Endothelial cell of umbilical vein (primary cell): ENCODE measurements around the gene CORO2B. TPM values are rescaled to one million over a fixed set of nuclear protein-coding genes. Genes with fewer than 3 reads are reported as not detected.

ENCODE experiments used
- BruUV-seq: library from RNA; stranded (reverse); fragments of 400-500 nt; replicated peaks from 2 replicates; lab custom pipeline; 2021; lab: Mats Ljungman, UMichigan
- CTCF ChIA-PET: fragments of 300-600, 350-600 bp; sonication (Branson Sonifier 250); formaldehyde crosslinking; loops from one replicate; lab custom pipeline; 2021; ENCODE audit warnings: antibody characterized with exemption, inconsistent platforms; lab: Charles Lee
- POLR2A ChIA-PET: fragments of 300-600, 350-600 bp; sonication (Branson Sonifier 250); formaldehyde crosslinking; loops from one replicate; lab custom pipeline; 2021; ENCODE audit warnings: antibody characterized with exemption, inconsistent platforms; lab: Charles Lee
- DNase-seq: peaks from one replicate; pipeline ENCODE4 v3.0.0-alpha.2; 2011; ENCODE audit warnings: low read depth, low spot score
- FAIRE-seq: peaks from 2 replicates; lab custom pipeline; 2011; peaks lifted over from hg19 to GRCh38; lab: Jason Lieb, UNC
- H2AFZ ChIP-seq: 2 replicates; pipeline ENCODE4 v1.6.0; 2012; ENCODE audit warnings: low read depth, low read length, control low read depth, inconsistent platforms
- H3K27ac ChIP-seq: 2 replicates; pipeline ENCODE4 v1.5.1; 2011; ENCODE audit warnings: low read depth, mild to moderate bottlenecking, control low read depth, low read length, moderate library complexity; ENCODE audit not compliant: insufficient read depth
- H3K27me3 ChIP-seq, 2 experiments: 2 replicates each; pipeline versions ENCODE4 v1.6.0 to v1.6.1; 2011; ENCODE audit warnings: low read length in 2 of 2, mixed read lengths in 1 of 2; ENCODE audit not compliant: control insufficient read depth in 2 of 2, insufficient read depth in 2 of 2
- H3K36me3 ChIP-seq, 2 experiments: 2 replicates in 1 of 2; 3 replicates in 1 of 2; pipeline ENCODE4 v1.5.1; 2011; ENCODE audit warnings: low read length in 2 of 2, mild to moderate bottlenecking in 1 of 2, moderate library complexity in 1 of 2; ENCODE audit not compliant: control insufficient read depth in 2 of 2, insufficient read depth in 2 of 2; ENCODE audit errors: extremely low read depth in 1 of 2
- H3K4me1 ChIP-seq: 3 replicates; pipeline ENCODE4 v1.5.1; 2011; ENCODE audit warnings: mild to moderate bottlenecking, low read length; ENCODE audit not compliant: control insufficient read depth, insufficient read depth; ENCODE audit errors: extremely low read depth
- H3K4me2 ChIP-seq: 2 replicates; pipeline ENCODE4 v1.6.1; 2011; ENCODE audit warnings: low read length, control low read depth, mixed read lengths; ENCODE audit not compliant: insufficient read depth
- H3K4me3 ChIP-seq, 3 experiments: fragments of 200-600 bp in 1 of 3; sonication (generic), shearing (Covaris generic) in 1 of 3; replicated peaks in 1 of 3; 2 replicates each; pipeline ENCODE4 v1.5.1; 2011 to 2016; ENCODE audit warnings: control low read depth in 3 of 3, low read length in 3 of 3, mild to moderate bottlenecking in 2 of 3, inconsistent platforms in 1 of 3, low read depth in 1 of 3, moderate library complexity in 1 of 3; ENCODE audit not compliant: insufficient read depth in 1 of 3
- H3K79me2 ChIP-seq: 2 replicates; pipeline ENCODE4 v1.6.0; 2012; ENCODE audit warnings: low read length, inconsistent platforms; ENCODE audit not compliant: control insufficient read depth, insufficient read depth
- H3K9ac ChIP-seq: replicated peaks from 2 replicates; pipeline ENCODE3; 2011; ENCODE audit warnings: low read length, control low read depth; ENCODE audit not compliant: insufficient read depth; ENCODE audit errors: extremely low read depth
- H3K9me1 ChIP-seq: replicated peaks from 3 replicates; pipeline ENCODE4 v1.6.0; 2011; ENCODE audit warnings: mild to moderate bottlenecking, low read length; ENCODE audit not compliant: control insufficient read depth, insufficient read depth; ENCODE audit errors: extremely low read depth
- H3K9me3 ChIP-seq: replicated peaks from 2 replicates; pipeline ENCODE4 v1.5.1; 2012; ENCODE audit warnings: low read length, inconsistent platforms; ENCODE audit not compliant: control insufficient read depth, insufficient read depth
- H4K20me1 ChIP-seq: replicated peaks from 2 replicates; pipeline ENCODE3; 2011; ENCODE audit warnings: mild to moderate bottlenecking, low read length; ENCODE audit not compliant: control insufficient read depth, insufficient read depth; ENCODE audit errors: extremely low read depth
- EZH2 ChIP-seq: IDR thresholded peaks from 2 replicates; pipeline ENCODE4 v1.6.1; 2012; ENCODE audit warnings: borderline replicate concordance, low read depth, mild to moderate bottlenecking, moderate library complexity, low read length, inconsistent platforms; ENCODE audit not compliant: severe bottlenecking
- FOS ChIP-seq: IDR thresholded peaks from 2 replicates; pipeline ENCODE4 v1.6.1; 2011; ENCODE audit warnings: mild to moderate bottlenecking, low read length, moderate library complexity, borderline replicate concordance; ENCODE audit not compliant: insufficient read depth
- GATA2 ChIP-seq: IDR thresholded peaks from 2 replicates; pipeline ENCODE4 v1.7.0; 2011; ENCODE audit warnings: low read depth, mild to moderate bottlenecking, moderate library complexity, mixed read lengths, low read length; ENCODE audit not compliant: insufficient read length, insufficient read depth
- JUN ChIP-seq: IDR thresholded peaks from 2 replicates; pipeline ENCODE4 v1.6.1; 2011; ENCODE audit warnings: borderline replicate concordance, low read depth; ENCODE audit not compliant: insufficient read length, insufficient read depth
- MAX ChIP-seq: IDR thresholded peaks from 2 replicates; pipeline ENCODE4 v1.6.1; 2011; ENCODE audit not compliant: insufficient read depth, insufficient read length
- MYC ChIP-seq: IDR thresholded peaks from one replicate; pipeline ENCODE4 v1.6.1; 2011; ENCODE audit warnings: mild to moderate bottlenecking, low read depth, low read length
- POLR2A ChIP-seq: IDR thresholded peaks from 2 replicates; pipeline ENCODE4 v1.6.1; 2012; ENCODE audit warnings: low read depth, mild to moderate bottlenecking, control low read depth, low read length
- POLR2AphosphoS5 ChIP-seq: IDR thresholded peaks from 2 replicates; pipeline ENCODE4 v1.6.1; 2012; ENCODE audit warnings: low read depth, mild to moderate bottlenecking, control low read depth, low read length, moderate library complexity; ENCODE audit not compliant: insufficient read depth
- dilution Hi-C: fragments of 300-500 bp; cut with MboI; formaldehyde crosslinking; loops from one replicate; pipeline ENCODE4 v1.15.0; 2019; ENCODE audit warnings: low sequenced_read_pairs; ENCODE audit not compliant: extremely low pct_ligation_motif_present
- intact Hi-C: fragments of 100-400 bp; cut with micrococcal nuclease; formaldehyde crosslinking; loops from one replicate; pipeline ENCODE4 v1.10.0; 2022
- polyA plus RNA-seq, 4 experiments: library from polyadenylated mRNA; depleted of rRNA in 3 of 4; stranded (reverse) in 3 of 4; unstranded in 1 of 4; fragments of >200 nt; gene quantifications; 2 replicates each; pipeline versions ENCODE4 v1.2.1 to v1.2.3, GENCODE V29; 2011 to 2012; ENCODE audit warnings: missing spikeins in 1 of 4
- total RNA-seq: library from RNA; stranded (reverse); gene quantifications from 2 replicates; pipeline ENCODE4 v1.2.3, GENCODE V29; 2021
- TF ChIP-seq, protein P1 (sequence below), 2 donors: IDR thresholded peaks; 1 replicate in 1 of 2; 2 replicates in 1 of 2; pipeline ENCODE4 v1.5.1; 2011; ENCODE audit warnings: low read length in 2 of 2, mild to moderate bottlenecking in 2 of 2, moderate library complexity in 2 of 2, control low read depth in 1 of 2, inconsistent platforms in 1 of 2, low read depth in 1 of 2; ENCODE audit not compliant: insufficient read depth in 1 of 2; ENCODE audit errors: extremely low read depth in 1 of 2

The CORO2B gene
- total and polyA plus RNA-seq, 2 donors (not counting 3 experiments of a cell fraction or from before 2014, with no cell fraction given): 2.4 to 3.7 TPM

- BruUV-seq: no TSS peak
Observed at GRCh38 chr15:68598171-68599152, 19.7 kb downstream of the CORO2B start.

More at GRCh38 chr15:68598171-68599152, 19.7 kb downstream of the CORO2B start:
- no peak overlapping the region for H3K9ac ChIP-seq
- no peak overlapping the region for H3K4me3 ChIP-seq
- no peaks in the 10 kb centered on the region for H4K20me1 ChIP-seq
- CTCF ChIA-PET: interaction anchor here (0.9 to 1.1 kb wide), 3 partner anchors 10 to 292 kb away, joined by 3 read pairs; no protein-coding TSS in a partner anchor
- intact Hi-C loops (no loop called here), dilution Hi-C loops (no loop called here)
- no peak overlapping the region for H3K27ac ChIP-seq
- H3K27me3 ChIP-seq: no peaks in the 10 kb centered on the region
- DNase-seq: no peak
- H3K4me1 ChIP-seq: no peaks in the 10 kb centered on the region
- FAIRE-seq: no peak
- TF ChIP-seq EZH2 (no peak), GATA2 (no peak), JUN (no peak), POLR2A (no peak), FOS (no peak), POLR2AphosphoS5 (no peak), MAX (no peak), MYC (no peak)
- TF ChIP-seq, protein P1, sequence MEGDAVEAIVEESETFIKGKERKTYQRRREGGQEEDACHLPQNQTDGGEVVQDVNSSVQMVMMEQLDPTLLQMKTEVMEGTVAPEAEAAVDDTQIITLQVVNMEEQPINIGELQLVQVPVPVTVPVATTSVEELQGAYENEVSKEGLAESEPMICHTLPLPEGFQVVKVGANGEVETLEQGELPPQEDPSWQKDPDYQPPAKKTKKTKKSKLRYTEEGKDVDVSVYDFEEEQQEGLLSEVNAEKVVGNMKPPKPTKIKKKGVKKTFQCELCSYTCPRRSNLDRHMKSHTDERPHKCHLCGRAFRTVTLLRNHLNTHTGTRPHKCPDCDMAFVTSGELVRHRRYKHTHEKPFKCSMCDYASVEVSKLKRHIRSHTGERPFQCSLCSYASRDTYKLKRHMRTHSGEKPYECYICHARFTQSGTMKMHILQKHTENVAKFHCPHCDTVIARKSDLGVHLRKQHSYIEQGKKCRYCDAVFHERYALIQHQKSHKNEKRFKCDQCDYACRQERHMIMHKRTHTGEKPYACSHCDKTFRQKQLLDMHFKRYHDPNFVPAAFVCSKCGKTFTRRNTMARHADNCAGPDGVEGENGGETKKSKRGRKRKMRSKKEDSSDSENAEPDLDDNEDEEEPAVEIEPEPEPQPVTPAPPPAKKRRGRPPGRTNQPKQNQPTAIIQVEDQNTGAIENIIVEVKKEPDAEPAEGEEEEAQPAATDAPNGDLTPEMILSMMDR (IDR thresholded peaks at IDR 0.05; ENCODE audit: extremely low read depth in 1 of 2, insufficient read depth in 1 of 2, low read depth in 1 of 2, low read length in 2 of 2): no peak
- H3K9me3 ChIP-seq: no peaks in the 10 kb centered on the region
- no peaks in the 10 kb centered on the region for H3K9me1 ChIP-seq
- no peaks in the 10 kb centered on the region for H3K79me2 ChIP-seq
- no peak overlapping the region for H2AFZ ChIP-seq
- POLR2A ChIA-PET: no interaction called here
- no peaks in the 10 kb centered on the region for H3K36me3 ChIP-seq
- H3K4me2 ChIP-seq: no peak overlapping the region
